ENCODE measurements around the gene UBR3. TPM values are rescaled to one million over a fixed set of nuclear protein-coding genes. Genes with fewer than 3 reads are reported as not detected.
A peak's percentile ranks its signal among the peaks of the same experiment; 100 is the strongest.

Gene UBR3
- total and polyA plus RNA-seq, 12 donors = 21.0 to 146 (median 115) TPM

GRCh38 chr2:169978402-169979017, 151.3 kb downstream of the UBR3 start:
- no peaks in the 10 kb centered on the region for H3K27me3 ChIP-seq
- peaks cover 0 to 56% (median 17%) of the 10 kb centered on the region in 9 donors for H3K36me3 ChIP-seq
- H3K27ac ChIP-seq = no peak overlapping the region
- H3K4me1 ChIP-seq = peaks cover 0 to 11% (median 0%) of the 10 kb centered on the region in 9 donors
- no peak for TF ChIP-seq CTCF (IDR thresholded peaks at IDR 0.05)
- ATAC-seq = peak in 1 of 8 donors; percentile 64
- DNase-seq = no peak
- intact Hi-C loops (cut with DNase I) = no loop called here
- peaks cover 0 to 27% (median 14%) of the 10 kb centered on the region in 11 donors for H3K9me3 ChIP-seq
- H3K4me3 ChIP-seq = no peak overlapping the region
- 86 to 92% methylated on average over 2 of the region's 2 CpGs for WGBS, 2 donors

DNA sequence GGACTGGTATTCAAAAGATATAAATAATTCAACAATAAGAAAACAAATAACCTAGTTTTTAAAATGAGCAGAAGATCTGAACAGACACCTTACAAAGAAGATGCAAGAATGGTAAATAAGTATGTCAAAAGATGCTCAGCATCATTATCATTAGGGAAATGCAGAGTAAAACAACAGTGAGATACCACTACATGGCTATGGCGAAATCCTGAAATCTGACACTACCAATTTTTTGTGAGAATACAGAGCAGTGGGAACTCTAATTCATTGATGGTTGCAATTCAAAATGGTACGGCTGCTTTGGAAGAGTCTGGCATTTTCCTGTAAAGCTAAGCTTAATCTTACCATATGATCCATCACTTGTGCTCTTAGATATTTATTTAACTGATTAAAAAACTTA, 151.8 kb downstream of the UBR3 start:
- 99% methylated on average over 2 of the region's 2 CpGs for WGBS, 2 donors
- ATAC-seq = no peak
- no peak for DNase-seq
- TF ChIP-seq CTCF (IDR thresholded peaks at IDR 0.05) = no peak
- peaks cover 0 to 27% (median 14%) of the 10 kb centered on the region in 11 donors for H3K9me3 ChIP-seq
- no peak overlapping the region for H3K27ac ChIP-seq
- H3K4me1 ChIP-seq = peaks cover 0 to 11% (median 0%) of the 10 kb centered on the region in 9 donors
- H3K27me3 ChIP-seq = no peaks in the 10 kb centered on the region
- peaks cover 0 to 53% (median 17%) of the 10 kb centered on the region in 9 donors for H3K36me3 ChIP-seq
- intact Hi-C loops (cut with DNase I) = no loop called here
- no peak overlapping the region for H3K4me3 ChIP-seq

DNA sequence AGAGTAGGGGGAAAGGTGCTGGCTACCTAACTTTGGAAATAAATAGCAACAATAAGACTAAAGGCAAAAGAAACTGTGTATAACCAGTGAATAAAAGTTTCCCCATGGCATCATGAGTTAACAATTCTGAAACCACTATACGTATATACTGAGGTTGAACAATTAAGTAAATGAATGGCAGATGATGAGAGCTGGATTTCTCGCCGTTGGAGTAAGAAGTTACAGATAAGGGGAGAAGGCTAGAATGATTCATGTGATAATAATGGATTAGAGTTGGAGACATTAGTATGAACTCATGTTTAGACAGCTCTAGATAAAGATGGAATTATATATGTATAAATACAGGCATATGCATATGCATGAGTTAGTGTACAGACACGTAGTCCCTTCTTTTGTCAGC, 152.7 kb downstream of the UBR3 start:
- H3K36me3 ChIP-seq = peaks cover 0 to 59% (median 17%) of the 10 kb centered on the region in 9 donors
- peaks cover 0 to 26% (median 14%) of the 10 kb centered on the region in 11 donors for H3K9me3 ChIP-seq
- no peak overlapping the region for H3K27ac ChIP-seq
- intact Hi-C loops (cut with DNase I) = no loop called here
- TF ChIP-seq CTCF (IDR thresholded peaks at IDR 0.05) = no peak
- ATAC-seq = no peak
- no peaks in the 10 kb centered on the region for H3K27me3 ChIP-seq
- H3K4me1 ChIP-seq = peaks cover 0 to 11% (median 0%) of the 10 kb centered on the region in 9 donors
- WGBS, 2 donors = 77 to 82% methylated on average over 4 of the region's 4 CpGs
- H3K4me3 ChIP-seq = no peak overlapping the region
- no peak for DNase-seq

- H3K4me1 ChIP-seq = peaks cover 0 to 11% (median 0%) of the 10 kb centered on the region in 9 donors
- ATAC-seq (no peak), DNase-seq (no peak)
- H3K4me3 ChIP-seq = no peak overlapping the region
- H3K27ac ChIP-seq = no peak overlapping the region
- 81 to 88% methylated on average over 2 of the region's 2 CpGs for WGBS, 2 donors
- peaks cover 0 to 53% (median 17%) of the 10 kb centered on the region in 9 donors for H3K36me3 ChIP-seq
- H3K27me3 ChIP-seq = no peaks in the 10 kb centered on the region
- intact Hi-C loops (cut with DNase I) = no loop called here
- H3K9me3 ChIP-seq = peaks cover 0 to 20% (median 14%) of the 10 kb centered on the region in 11 donors
- TF ChIP-seq CTCF (IDR thresholded peaks at IDR 0.05) = no peak
Measured at GRCh38 chr2:169980643-169981042, 153.4 kb downstream of the UBR3 start.

All from heart right ventricle (tissue), 16 donors.